ENCODE measurements around the gene CTSZ.

DNA sequence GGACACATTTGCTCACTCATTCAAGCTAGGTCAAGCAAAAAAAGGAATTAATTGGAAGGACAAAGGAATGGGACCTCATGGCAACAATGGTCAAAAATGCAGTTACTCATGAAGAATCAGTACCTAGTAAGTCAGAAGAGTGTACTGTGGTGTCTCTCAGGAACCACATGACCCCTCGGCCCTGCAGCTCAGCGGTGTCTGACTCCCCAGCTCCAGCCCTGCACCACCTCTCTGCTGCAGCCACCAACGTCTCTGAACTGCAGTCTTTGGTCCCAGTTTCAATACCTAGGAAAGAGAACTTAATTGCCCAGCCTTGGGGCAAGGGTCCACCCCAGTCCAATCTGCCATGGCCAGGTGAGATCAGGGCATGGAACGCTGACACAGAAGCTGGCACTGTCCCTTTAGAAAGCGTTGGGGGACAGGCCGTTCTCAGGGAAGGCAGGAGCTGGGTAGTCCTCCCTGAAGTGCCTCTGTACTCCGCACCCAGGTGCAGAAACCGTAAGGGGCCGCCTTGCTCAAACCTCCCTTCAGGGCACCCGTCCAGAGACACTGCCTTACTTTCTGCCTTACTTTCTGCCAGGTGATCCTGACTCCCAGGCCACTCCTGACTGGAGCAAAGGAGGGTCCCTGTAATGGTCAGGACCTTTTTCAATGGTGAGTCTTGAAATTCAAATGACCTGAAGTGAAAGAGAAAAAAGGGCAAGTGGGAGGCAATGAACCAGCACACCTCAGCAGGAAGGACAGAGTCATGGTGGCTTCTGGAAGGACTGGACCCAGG is 39.2 kb downstream of the CTSZ start:
- TF ChIP-seq, protein P1, sequence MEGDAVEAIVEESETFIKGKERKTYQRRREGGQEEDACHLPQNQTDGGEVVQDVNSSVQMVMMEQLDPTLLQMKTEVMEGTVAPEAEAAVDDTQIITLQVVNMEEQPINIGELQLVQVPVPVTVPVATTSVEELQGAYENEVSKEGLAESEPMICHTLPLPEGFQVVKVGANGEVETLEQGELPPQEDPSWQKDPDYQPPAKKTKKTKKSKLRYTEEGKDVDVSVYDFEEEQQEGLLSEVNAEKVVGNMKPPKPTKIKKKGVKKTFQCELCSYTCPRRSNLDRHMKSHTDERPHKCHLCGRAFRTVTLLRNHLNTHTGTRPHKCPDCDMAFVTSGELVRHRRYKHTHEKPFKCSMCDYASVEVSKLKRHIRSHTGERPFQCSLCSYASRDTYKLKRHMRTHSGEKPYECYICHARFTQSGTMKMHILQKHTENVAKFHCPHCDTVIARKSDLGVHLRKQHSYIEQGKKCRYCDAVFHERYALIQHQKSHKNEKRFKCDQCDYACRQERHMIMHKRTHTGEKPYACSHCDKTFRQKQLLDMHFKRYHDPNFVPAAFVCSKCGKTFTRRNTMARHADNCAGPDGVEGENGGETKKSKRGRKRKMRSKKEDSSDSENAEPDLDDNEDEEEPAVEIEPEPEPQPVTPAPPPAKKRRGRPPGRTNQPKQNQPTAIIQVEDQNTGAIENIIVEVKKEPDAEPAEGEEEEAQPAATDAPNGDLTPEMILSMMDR (IDR thresholded peaks at IDR 0.05): no peak
- TF ChIP-seq POLR2A (IDR thresholded peaks at IDR 0.05): no peak
- no peak for TF ChIP-seq POLR2AphosphoS5 (IDR thresholded peaks at IDR 0.05)
